GM21515 (cell line): ENCODE measurements around the gene ATPAF1.

ENCODE experiments used
- ATAC-seq: cut with Tn5 transposase; IDR thresholded peaks from one replicate; pipeline ENCODE4 v1.9.1; 2021; ENCODE audit not compliant: unreplicated experiment

Gene ATPAF1

DNA sequence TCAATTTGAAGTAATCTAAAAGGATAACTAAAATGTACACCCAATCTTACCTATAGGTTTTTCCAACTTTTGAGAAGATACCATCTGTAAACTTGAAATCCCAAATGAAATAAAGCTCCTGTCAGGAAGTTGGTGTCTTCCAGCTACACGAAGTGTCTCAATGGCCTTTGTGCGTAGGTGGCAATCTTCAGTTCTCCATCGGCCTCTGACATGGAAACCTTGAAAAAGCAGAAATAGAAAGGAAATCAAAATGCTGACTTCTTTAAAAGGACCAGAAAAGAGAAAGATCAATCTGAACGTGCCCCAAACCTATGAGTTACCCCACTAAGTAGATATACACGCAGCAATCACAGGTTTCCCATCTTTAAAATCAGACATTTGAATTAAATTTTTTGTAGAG lies 74.1 kb downstream of the ATPAF1 start:
- ATAC-seq = no peak

GRCh38 chr1:46592823-46593222 lies 75.3 kb downstream of the ATPAF1 start:
- no peak for ATAC-seq

DNA sequence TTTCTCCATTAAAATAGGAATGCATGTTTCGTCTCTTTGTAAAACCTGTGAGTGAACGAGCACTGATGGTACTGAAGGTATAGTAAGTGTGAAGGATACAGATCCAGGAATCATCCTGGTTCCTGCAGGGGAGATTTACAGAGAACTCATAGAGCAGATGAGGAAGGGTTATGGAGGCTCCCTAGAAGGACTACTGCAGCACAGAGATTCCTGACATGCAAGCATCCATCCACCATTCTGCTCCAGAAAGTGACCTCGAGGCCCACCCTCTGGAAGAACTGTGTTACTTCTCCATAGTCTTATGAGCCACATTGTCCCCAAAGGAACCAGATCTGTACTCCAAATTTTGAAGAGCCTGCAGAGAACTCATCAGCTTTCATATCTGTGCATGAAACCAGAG lies 78.6 kb downstream of the ATPAF1 start:
- no peak for ATAC-seq

DNA sequence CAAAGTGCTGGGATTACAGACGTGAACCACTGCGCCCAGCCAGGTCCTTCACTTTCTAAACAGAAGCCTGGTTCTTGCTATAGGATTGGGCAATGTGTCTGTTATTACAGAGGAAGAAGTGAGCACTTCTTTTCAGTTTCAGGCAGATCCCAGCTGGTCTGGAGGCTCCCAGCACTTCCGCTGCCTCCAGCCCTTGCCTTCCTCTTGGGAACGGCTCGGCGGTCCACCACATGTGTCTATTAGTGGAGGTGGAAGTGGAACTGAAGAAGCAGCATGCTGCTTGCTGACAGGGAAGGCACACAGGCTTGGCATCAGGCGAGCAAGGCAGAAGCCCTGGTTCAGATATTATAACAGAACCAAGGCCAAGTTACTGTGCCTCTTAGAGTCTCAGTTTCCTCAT lies 81.1 kb downstream of the ATPAF1 start:
- no peak for ATAC-seq

GRCh38 chr1:46585312-46585938 lies 82.7 kb downstream of the ATPAF1 start:
- ATAC-seq = no peak

- ATAC-seq = no peak
Measured at GRCh38 chr1:46583494-46583893, 84.7 kb downstream of the ATPAF1 start.

DNA sequence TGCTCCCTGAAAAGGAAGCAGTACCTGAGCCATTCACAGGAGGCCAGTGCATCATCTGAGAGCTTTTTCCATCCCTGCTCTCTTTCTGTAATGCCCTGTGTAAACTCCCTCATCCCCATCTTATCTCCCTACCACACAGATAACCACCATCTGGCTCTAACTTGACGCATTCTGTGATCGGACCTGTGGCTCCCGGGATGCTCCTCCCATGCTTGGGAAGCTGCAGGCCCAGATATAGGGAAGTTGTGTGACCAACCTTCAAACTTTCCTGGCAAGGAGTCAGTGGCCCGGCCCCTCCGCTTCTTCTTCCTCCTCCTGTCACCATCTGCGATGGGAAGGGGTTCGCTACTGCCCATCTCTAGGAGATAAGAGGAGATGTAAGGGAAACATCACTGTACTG lies 85.2 kb downstream of the ATPAF1 start:
- ATAC-seq = no peak
